KG1 (cell line): ENCODE data around the gene AEN.

ENCODE experiments used
- DNase-seq: peaks from one replicate; lab custom pipeline; 2025; lab: John Stamatoyannopoulos, UW

AEN gene

DNA sequence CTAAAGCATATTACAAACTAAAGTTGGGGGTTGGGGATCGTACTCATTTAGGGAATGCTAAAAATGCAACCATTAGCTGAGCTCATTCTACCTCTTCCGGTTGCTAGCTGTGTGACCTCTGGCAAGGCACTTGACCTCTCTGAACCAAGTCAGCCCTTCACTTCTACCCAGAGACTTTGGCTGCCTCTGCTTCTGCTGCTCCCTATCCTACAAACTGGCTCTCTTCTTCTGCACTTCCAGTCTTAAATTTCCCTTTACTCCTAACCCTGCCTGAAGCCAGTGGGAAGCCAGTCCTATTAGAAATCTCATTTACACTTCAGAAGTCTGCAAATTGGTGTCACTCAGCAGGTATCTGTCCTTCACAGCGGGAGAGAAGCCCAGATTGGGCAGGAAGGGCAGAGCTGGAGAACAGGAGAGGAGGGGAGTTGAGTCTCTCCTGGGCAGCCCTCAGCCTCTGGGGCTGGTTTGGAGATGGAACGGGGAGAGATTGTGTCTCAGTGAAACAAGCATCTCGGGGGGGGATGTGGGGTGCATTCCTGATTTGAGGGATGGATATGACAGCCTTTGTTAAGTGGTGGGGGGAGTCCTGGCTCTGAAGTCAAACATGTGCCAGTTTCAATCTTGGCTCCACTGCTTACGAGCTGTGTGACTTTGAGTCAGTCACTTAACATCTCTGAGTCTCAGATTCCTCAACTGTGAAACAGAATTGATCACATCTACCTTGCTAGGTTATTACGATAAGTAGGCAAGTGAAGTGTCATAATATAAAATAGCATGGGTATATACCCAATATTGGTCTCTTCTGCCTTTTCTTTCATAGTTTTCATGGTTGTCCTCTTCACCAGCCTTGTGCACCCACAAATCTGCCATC is 7.8 kb upstream of the AEN start:
- no peak for DNase-seq

DNA sequence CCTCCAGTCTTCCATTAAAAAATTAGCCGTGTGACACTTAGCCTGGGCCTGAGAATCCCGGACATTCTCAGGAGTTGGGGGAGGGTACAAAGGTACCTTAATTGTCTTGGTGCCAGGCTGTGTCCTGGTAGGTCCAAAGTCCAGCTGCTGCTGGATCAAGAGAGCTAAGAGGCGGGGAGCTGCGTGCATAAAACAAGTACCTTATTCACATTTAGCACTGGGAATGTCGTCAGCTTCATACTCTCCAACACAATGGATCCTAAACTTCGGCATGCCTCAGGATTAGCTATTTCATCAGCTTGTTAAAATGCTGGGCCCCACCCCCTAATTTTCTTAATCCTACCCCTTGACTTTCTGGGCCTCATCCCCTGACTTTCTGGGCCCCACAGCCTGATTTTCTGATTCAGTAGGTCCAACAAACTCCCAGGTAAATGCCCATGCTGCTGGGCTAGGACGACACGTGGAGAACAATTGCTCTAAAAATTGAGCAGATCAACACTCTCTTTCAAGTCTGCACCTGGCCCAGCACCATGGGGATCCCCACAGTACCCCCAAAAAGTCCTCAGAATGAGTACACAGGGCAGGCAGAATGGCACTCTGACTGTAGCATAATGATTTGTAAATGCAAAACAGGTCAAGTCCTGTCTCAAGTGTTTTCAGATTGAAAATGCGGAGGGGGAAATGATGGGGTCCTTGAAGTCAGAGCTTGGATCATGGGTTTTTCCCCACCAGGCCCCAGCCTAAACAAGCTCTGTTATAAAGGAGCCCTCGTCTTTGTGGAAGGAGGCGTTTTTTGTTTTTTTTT is 5.6 kb upstream of the AEN start:
- no peak for DNase-seq

DNA sequence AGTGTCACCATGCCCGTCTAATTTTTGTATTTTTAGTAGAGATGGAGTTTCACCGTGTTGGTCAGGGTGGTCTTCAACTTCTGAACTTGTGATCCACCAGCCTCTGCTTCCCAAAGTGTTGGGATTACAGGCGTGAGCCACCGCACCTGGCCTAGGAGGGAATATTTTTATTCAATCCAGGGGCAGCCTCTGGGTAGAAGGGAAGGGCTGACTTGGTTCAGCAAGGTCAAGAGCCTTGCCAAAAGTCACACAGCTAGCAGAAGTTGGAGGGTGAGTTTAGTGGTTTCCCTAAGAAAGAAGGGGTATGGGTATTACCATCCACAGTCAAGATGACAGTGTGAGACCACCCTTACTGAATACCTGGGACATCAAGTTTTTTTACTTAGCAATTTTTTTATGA is 4.9 kb upstream of the AEN start:
- DNase-seq: no peak

DNA sequence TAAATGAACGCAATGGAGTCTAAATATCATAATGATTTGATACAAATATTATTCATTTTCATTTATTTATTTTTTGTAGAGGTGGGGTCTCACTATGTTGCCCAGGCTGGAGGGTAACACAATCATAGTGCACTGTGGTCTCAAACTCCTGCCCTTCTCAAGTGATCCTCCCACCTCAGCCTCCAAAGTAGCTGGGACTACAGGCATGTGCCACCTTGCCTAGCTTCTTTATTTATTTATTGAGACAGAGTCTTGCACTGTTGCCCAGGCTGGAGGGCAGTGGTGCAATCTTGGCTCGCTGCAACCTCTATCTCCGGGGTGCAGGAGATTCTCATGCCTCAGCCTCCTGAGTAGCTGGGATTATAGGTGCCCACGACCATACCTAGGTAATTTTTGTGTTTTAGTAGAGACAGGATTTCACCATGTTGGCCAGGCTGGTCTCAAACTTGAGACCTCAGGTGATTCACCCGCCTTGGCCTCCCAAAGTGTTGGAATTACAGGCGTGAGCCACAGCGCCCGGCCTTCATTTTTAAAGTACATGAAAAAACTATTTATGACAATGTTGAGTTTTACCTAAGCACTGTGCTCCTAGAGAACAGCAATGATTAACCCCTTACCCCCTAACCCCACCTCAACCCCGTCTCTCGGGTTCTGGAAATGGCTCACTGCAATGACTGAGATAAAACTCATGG is 4.0 kb upstream of the AEN start:
- DNase-seq: no peak

DNA sequence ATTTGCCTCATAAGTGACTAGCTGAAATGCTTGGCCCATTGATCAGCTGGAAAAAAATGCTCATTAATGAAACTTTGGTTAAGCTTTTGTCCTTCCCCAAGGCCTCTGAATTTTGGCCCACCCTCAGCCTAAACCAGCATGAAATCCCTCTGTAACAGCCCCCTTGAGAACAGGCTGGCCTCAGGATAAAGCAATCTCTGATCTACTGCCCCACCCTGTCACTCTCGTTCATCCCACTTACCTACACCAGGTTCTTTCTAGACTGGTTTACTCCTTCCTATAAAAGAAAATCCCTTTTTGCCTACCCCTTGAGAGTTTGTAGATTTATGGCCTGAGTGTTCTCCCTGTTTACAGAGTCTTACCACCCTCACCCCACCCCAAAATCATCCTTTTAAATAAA is 3.4 kb upstream of the AEN start:
- no peak for DNase-seq

DNA sequence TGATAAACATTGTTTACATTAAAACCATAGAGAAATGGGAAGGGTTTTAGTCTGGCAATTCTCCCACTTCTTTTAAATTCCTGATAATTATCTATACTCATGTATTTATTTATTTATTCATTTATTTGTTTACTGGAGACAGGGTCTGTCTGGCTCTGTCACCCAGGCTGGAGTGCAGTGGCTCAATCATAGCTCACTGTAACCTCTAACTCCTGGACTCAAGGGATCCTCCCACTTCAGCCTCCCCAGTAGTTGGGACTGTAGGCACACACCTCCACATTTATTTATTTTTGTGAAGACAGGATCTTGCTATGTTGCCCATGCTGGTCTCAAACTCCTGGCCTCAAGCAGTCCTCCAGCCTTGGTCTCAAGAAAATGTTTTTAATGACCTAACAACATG is 2.5 kb upstream of the AEN start:
- DNase-seq: no peak

DNA sequence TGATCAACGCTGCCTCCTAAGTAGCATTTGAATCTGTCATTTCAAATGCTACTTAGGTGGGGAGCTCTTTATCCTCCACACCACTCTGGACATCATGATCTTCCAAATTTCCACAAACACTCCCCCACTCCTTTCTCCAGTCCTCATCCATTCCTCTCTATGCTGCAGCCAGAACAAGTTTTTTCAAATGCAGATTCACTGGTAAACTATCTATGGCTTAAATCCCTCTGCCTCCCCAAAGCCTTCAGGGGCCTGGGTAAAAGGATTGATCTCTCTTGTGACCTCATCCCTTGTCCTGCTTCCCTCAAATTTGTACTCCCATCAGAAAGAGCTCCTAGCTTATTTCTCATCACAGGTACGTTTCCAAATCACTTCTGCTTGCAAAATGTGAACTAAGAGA is 1.3 kb upstream of the AEN start:
- no peak for DNase-seq

DNA sequence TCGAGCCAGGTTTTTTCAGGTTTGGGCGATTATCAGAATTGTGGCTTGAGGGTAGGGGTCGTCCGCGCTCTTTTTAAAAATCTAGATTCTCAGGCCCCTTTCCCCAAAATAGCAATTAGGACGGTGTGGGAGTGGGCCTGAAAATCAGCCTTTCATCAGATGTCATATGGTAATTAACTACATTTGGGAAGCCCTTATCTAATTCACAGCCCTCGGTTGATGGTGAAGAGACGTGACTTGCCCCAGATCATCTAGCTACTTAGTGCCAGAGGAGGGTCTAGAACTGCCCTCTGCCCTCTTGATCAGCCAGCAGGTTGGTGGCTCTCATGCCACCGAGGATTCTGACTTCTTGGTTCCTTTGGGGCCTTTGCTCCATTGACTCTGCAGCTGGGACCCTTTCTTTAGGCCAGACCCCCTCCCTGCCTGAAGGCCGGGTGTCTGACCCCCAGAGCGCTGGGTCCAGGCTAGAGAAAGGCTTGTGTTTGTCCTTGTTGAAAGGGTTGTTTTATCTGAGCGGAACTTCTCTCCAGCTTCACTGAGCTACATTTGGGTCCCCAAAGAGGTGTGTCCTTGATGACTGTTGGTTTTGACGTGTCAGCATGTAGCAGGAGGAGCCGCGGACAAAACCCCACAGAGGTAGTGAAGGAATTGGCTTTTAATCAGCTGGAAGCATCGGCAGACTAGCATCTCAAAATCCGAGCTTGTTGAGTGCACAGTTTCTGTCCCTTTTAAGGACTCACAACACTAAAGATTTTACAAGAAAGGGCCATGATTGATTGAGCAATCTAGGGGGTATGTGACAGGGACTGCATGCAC is 857 bp downstream of the AEN start:
- no peak for DNase-seq

DNA sequence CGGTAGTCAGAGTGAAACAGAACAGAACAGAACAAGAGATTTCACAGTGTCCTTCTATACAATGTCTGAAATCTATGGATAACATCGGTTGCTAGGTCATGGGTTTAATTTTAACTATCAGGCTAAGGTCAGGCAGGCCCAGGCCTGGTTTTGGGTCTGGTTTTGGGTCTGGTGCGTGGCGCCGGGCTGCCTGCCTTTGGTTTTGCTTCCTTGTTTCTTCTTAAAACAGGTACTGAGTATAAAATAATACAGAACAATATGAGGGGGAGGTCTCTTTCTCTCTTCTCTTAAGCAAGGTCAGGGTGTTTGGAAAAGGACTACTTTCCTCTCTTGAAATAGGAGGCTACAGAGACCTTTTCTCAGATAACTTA is 1.4 kb downstream of the AEN start:
- DNase-seq: no peak

DNA sequence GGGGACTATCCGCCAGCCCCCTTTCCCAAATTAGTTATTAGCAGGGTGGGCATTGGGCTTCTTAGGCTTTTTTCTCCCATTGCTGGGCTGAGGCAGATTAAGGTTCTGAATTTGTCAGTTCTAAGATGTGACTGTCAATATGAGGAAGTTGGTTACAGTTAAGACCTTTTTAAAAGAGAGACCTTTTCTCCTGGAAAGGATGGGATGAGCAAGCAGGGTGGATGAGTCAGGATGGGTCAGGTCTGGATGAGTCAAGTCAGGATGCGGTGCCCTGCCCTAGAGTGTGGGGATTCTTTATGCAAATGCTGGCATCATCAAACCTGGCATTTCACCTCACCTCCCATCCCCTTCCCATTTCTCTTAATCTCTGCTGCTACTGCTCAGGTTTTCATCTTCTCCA is 1.9 kb downstream of the AEN start:
- no peak for DNase-seq

DNA sequence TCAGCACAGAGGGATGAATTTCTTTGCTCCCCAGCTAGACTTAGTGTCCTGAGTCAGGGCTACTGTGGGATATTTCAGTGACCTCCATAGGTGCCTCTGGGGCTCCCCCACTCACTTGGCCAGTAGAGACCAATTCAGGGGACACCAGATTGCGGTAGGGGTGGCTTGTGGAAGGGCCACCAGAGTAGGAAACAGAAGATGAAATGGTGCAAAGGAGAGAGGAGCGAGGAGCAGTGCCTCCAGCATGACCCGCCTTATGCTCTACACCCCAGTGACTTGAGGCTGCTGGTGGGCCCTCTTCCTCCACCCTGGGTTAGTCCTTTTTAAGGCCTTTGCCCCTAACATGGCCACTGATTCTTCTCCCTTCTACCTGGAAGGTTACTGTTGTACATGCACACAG is 2.5 kb downstream of the AEN start:
- no peak for DNase-seq

DNA sequence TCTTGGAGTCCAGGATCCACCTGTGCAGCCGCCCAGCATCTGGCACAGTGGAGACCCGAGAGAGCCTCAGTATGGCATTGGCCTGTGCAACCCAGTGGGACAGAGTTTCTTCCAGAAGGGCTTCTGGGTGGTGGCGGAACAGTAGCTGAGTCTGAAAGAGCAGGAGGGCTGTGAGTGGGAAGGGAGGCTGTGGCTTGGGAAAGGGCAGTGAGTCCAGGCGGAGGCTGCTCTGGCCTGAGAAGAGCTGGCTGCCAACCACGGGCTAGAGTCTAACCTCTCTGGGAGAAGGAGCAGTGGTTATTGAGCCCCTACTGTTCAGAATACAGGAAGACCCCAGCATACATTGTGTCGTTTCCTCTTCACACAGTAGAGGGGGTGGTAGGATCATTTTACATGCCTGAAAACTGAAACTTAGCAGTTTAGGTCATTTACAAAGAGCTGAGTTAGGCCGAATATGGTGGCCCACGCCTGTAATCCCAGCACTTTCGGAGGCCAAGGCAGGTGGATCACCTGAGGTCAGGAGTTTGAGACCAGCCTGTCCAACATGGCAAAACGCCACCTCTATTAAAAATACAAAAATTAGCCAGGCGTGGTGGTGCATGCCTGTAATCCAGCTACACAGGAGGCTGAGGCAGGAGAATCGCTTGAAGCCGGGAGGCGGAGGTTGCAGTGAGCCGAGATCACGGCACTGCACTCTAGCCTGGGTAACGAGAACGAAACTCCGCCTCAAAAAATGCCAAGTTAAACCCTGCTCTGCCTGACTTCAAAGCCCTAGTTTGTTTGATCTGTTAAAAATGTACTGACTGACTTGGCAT is 3.2 kb downstream of the AEN start:
- no peak for DNase-seq

DNA sequence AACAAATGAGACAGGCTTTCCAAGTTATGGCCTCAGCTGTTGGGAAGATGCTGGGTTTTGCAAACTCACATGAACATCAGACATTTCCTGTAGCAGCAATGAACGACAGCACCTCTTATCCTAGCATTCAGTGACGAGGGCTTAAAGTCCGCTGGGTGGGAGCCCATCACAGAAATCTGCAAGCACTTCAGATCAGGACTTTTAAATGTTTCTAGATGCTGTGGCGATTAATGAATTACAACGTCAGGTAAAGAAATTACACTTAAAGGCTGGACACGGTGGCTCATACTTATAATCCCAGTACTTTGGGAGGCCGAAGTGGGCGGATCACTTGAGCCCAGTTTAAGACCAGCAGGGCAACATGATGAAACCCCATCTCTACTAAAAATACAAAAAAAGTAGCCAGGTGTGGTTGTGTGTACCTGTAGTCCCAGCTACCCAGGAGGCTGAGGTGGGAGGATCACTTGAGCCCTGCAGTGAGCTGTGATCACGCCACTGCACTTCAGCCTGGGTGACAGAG is 3.9 kb downstream of the AEN start:
- DNase-seq: no peak

DNA sequence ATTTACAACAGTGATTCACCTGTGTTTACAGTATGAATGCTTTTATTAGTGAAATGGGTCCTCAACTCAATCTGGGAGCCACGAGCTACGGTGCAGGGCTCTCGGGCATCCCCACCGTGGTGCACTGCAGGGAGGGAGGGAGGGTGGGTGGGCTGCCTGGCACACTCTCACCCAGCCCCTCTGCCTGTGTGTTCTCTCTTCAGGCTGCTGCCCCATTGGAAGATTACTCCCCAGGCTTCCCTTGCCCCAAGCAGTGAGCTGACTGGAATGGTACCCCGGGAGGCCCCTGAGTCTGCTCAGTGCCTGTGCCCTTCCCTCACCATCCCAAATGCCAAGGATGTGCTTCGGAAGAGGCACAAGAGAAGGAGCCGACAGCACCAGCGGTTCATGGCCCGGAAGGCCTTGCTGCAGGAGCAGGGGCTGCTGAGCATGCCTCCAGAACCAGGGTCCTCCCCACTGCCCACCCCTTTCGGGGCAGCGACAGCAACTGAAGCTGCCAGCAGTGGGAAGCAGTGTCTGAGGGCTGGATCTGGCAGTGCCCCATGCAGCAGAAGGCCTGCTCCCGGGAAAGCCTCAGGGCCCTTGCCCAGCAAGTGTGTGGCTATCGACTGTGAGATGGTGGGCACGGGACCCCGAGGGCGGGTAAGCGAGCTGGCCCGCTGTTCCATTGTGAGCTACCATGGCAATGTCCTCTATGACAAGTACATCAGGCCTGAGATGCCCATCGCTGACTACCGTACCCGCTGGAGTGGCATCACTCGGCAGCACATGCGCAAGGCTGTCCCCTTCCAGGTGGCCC is 5.0 kb downstream of the AEN start:
- DNase-seq: no peak

DNA sequence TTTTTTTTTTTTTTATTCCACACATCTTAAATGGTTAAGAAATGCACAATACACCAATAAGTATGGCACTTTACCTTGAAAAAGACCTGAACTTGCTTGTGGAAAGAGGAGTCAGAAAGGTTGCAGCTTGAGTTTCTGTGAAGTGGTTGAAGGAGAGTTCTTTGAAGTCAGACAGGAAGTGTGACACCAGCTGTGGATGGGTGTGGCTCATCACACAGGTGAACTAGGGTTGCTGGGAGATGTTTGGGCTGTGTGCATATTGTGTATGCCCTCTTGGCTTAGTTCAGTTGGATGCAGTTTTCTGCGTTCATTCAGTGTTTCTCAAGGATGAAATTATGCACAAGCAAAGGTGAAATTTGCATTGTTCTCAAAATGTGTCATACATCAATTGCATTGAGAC is 6.3 kb downstream of the AEN start:
- no peak for DNase-seq

DNA sequence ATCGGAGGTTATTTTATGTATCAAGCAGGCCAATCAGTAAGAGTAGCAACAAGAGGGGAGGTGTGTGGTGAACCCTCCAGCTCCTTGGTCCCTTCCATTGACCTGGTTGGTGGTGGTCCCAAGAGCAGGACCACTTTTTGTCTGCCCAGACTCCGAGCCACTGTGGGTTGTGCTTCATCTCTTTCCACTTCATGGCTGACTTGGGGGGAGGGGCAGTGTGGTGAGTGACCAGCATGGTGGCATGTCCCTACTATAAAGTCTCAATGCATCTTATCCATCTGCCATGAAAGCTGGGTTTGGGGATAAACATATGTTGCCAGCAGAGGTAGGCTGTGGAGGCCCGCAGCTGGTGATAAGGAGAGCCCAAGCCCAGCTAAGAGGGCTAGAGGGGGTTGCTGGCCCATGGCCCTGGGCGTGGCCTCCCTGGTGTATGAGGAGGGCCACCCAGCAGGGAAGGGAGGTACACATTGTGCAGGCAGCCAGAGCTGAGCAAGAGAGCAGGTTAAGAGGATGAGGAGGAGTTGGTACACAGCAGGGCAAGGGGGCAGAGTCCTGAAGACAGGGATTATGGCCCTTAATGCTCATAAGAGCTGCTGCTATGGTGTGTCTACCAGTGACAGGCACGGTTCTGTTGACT is 7.0 kb downstream of the AEN start:
- DNase-seq: no peak

DNA sequence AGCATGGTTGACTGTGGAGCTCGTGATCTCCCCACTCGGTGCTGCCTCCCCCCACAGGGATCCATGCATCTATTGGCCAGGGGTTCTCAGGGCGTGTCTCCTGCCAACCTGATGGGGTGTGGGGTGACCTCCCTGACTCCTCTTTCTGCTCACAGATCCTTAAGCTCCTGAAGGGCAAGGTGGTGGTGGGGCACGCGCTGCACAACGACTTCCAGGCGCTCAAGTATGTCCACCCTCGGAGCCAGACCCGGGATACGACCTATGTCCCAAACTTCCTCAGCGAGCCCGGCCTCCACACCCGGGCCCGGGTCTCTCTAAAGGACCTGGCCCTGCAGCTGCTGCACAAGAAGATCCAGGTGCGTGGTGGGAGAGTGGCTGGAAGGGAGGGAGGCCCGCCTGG is 7.9 kb downstream of the AEN start:
- no peak for DNase-seq

DNA sequence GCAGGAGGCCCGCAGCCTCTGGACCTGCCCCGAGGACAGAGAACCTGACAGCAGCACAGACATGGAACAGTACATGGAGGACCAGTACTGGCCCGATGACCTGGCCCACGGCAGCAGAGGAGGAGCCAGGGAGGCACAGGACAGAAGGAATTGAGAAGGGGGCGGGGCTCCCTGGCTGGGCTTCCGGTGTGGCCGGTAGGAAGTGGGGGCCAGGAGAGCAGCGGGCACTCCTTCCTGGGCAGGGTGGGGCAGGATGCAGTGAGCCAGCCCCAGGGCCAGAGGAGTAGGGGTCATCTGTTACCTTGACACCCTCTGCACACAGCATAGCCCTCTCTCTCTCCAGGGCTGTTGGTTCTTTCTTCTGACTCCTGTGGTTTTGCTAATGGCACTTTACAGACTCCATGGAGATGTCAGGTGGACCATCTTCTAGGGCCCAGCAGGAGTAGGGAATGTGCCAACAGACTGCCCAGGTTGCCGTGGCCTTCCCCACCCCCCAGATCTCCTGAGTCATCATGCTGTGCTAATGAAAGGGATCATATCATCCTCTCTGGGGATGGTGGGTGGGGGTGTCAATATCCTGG is 9.1 kb downstream of the AEN start:
- no peak for DNase-seq

DNA sequence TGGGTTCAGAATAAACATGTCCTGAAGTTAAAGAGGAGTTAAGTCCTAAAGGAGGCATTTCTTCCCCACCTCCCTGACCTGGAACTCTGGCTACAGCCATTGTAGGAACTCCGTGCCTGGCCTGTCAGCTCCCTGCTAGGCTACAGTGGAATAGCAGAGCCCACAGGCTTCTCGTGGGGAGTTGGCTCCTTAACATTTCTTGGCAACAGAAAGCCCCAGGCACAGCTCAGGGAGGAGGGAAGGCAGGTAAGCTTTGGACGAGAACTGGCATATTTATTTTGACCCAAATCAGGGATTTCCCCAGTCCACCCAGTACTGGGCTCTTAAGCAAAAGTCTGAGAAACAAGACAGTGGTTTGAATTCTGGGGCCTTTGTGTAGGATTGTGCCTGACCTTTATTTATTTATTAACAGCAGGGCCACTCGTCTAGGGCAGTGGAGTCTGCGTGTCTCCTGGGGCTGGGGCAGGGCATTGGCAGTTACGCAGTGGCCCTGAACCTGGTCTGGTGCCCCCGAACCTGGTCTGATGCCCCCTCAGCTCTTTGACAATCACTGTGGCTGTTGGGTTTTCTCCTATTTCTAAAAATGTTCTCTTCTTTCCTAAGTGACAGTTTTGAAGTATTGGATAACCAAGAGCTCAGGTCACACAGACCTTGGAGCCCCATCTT is 9.8 kb downstream of the AEN start:
- no peak for DNase-seq
